Osteocyte (in vitro differentiated cells): ENCODE results near the gene GRIK5. TPM values are rescaled to one million over a fixed set of nuclear protein-coding genes. Genes with fewer than 3 reads are reported as not detected.
A peak's percentile ranks its signal among the peaks of the same experiment; 100 is the strongest.

ENCODE experiments used
- DNase-seq: peaks from one replicate; pipeline ENCODE4 v3.0.0; 2021; ENCODE audit warnings: mixed read lengths; ENCODE audit not compliant: unreplicated experiment; ENCODE audit errors: extremely low spot score
- H3K27ac Mint-ChIP-seq: one replicate; pipeline ENCODE4 v1.8.0; 2021; ENCODE audit warnings: mild to moderate bottlenecking, mixed read lengths; ENCODE audit not compliant: unreplicated experiment
- H3K27me3 Mint-ChIP-seq: one replicate; pipeline ENCODE4 v1.8.0; 2021; ENCODE audit warnings: mixed read lengths; ENCODE audit not compliant: unreplicated experiment
- H3K36me3 Mint-ChIP-seq: one replicate; pipeline ENCODE4 v1.8.0; 2021; ENCODE audit warnings: mixed read lengths; ENCODE audit not compliant: unreplicated experiment
- H3K4me1 Mint-ChIP-seq: one replicate; pipeline ENCODE4 v1.8.0; 2021; ENCODE audit warnings: mixed read lengths; ENCODE audit not compliant: unreplicated experiment
- H3K4me3 Mint-ChIP-seq: one replicate; pipeline ENCODE4 v1.8.0; 2021; ENCODE audit warnings: mild to moderate bottlenecking, moderate library complexity, mixed read lengths; ENCODE audit not compliant: unreplicated experiment
- H3K9me3 Mint-ChIP-seq: one replicate; pipeline ENCODE4 v1.8.0; 2021; ENCODE audit warnings: mixed read lengths; ENCODE audit not compliant: unreplicated experiment
- CTCF ChIP-seq: fragments of 200-600 bp; sonication (generic); IDR thresholded peaks from 2 replicates; pipeline ENCODE4 v1.5.0; 2021; ENCODE audit warnings: antibody characterized with exemption, mild to moderate bottlenecking, moderate library complexity
- total RNA-seq: library from RNA; stranded (reverse); gene quantifications from 2 replicates; pipeline ENCODE4 v1.2.1, GENCODE V29; 2021

Gene GRIK5
- total RNA-seq, 1 donor from 2014 or later: 0.38 TPM

- no peaks in the 10 kb centered on the region for H3K27me3 Mint-ChIP-seq
- no peaks in the 10 kb centered on the region for H3K9me3 Mint-ChIP-seq
- H3K36me3 Mint-ChIP-seq: no peaks in the 10 kb centered on the region
- peaks cover 26% of the 10 kb centered on the region for H3K4me1 Mint-ChIP-seq
- no peak for TF ChIP-seq CTCF
- no peak overlapping the region for H3K4me3 Mint-ChIP-seq
- no peak for DNase-seq
- H3K27ac Mint-ChIP-seq: no peak overlapping the region
Measured at GRCh38 chr19:42091300-42091699, 21.3 kb upstream of the GRIK5 start.

GRCh38 chr19:42090672-42091071 lies 20.7 kb upstream of the GRIK5 start:
- no peak for DNase-seq
- no peak overlapping the region for H3K27ac Mint-ChIP-seq
- H3K27me3 Mint-ChIP-seq: no peaks in the 10 kb centered on the region
- no peak overlapping the region for H3K4me3 Mint-ChIP-seq
- H3K36me3 Mint-ChIP-seq: peaks cover 2% of the 10 kb centered on the region
- no peak for TF ChIP-seq CTCF
- no peaks in the 10 kb centered on the region for H3K9me3 Mint-ChIP-seq
- H3K4me1 Mint-ChIP-seq: peaks cover 31% of the 10 kb centered on the region

GRCh38 chr19:42089772-42090171 lies 19.8 kb upstream of the GRIK5 start:
- H3K4me3 Mint-ChIP-seq: no peak overlapping the region
- H3K27ac Mint-ChIP-seq: no peak overlapping the region
- no peak for TF ChIP-seq CTCF
- H3K36me3 Mint-ChIP-seq: peaks cover 6% of the 10 kb centered on the region
- H3K4me1 Mint-ChIP-seq: peaks cover 31% of the 10 kb centered on the region
- H3K27me3 Mint-ChIP-seq: no peaks in the 10 kb centered on the region
- no peaks in the 10 kb centered on the region for H3K9me3 Mint-ChIP-seq
- DNase-seq: no peak

GRCh38 chr19:42089191-42089750 lies 19.3 kb upstream of the GRIK5 start:
- Mint-ChIP-seq H3K27me3 (no peaks in the 10 kb centered on the region), H3K9me3 (no peaks in the 10 kb centered on the region), H3K4me1 (peaks cover 31% of the 10 kb centered on the region), H3K27ac (peak overlapping the region; percentile 93), H3K36me3 (peaks cover 6% of the 10 kb centered on the region), H3K4me3 (no peak overlapping the region)
- DNase-seq: no peak
- no peak for TF ChIP-seq CTCF

GRCh38 chr19:42088471-42089190 lies 18.6 kb upstream of the GRIK5 start:
- no peaks in the 10 kb centered on the region for H3K9me3 Mint-ChIP-seq
- peak overlapping the region; percentile 93 for H3K27ac Mint-ChIP-seq
- TF ChIP-seq CTCF: no peak
- no peak for DNase-seq
- peaks cover 9% of the 10 kb centered on the region for H3K36me3 Mint-ChIP-seq
- H3K4me1 Mint-ChIP-seq: peaks cover 31% of the 10 kb centered on the region
- H3K4me3 Mint-ChIP-seq: no peak overlapping the region
- H3K27me3 Mint-ChIP-seq: no peaks in the 10 kb centered on the region
